GM21526 (cell line): ENCODE data around the gene SAMD10.
"Not testable (repeated sequence)": the region's sequence is repeated elsewhere in the genome, so short reads cannot be mapped to it uniquely, and the experiment has no call there.

Experiments
- ATAC-seq: cut with Tn5 transposase; IDR thresholded peaks from one replicate; pipeline ENCODE4 v1.9.1; 2021; ENCODE audit warnings: moderate library complexity; ENCODE audit not compliant: unreplicated experiment, low FRiP score

The SAMD10 gene

GRCh38 chr20:63979557-63980316 lies at the start of gene SAMD10:
Gene SAMD10 (minus strand): TSS chr20:63979642. CDS start chr20:63979467, 175 bp downstream.
- no peak for ATAC-seq

GRCh38 chr20:64027981-64028685 lies 48.7 kb upstream of the SAMD10 start:
- ATAC-seq: no peak

- no peak for ATAC-seq
Observed at GRCh38 chr20:64025826-64026412, 46.5 kb upstream of the SAMD10 start.

- ATAC-seq: no peak
Observed at GRCh38 chr20:64025101-64025825, 45.8 kb upstream of the SAMD10 start.

GRCh38 chr20:64024141-64024990 lies 44.9 kb upstream of the SAMD10 start:
- no peak for ATAC-seq

GRCh38 chr20:64023361-64024140 lies 44.1 kb upstream of the SAMD10 start:
- no peak for ATAC-seq

GRCh38 chr20:64022671-64023360 lies 43.4 kb upstream of the SAMD10 start:
- no peak for ATAC-seq

- no peak for ATAC-seq
Observed at GRCh38 chr20:64021124-64021975, 41.9 kb upstream of the SAMD10 start.

GRCh38 chr20:64015635-64016034 lies 36.2 kb upstream of the SAMD10 start:
- ATAC-seq: no peak

- ATAC-seq: not testable (repeated sequence)
Observed at GRCh38 chr20:64012385-64013154, 33.1 kb upstream of the SAMD10 start.

GRCh38 chr20:64011366-64011779 lies 31.9 kb upstream of the SAMD10 start:
- ATAC-seq: no peak

GRCh38 chr20:64010711-64011237 lies 31.3 kb upstream of the SAMD10 start:
- ATAC-seq: no peak

GRCh38 chr20:64009811-64010387 lies 30.5 kb upstream of the SAMD10 start:
- no peak for ATAC-seq

GRCh38 chr20:64006902-64007301 lies 27.5 kb upstream of the SAMD10 start:
- ATAC-seq: no peak

GRCh38 chr20:64006490-64006889 lies 27.0 kb upstream of the SAMD10 start:
- no peak for ATAC-seq

GRCh38 chr20:64005394-64005793 lies 26.0 kb upstream of the SAMD10 start:
- ATAC-seq: no peak
